Suprapubic skin (tissue), 3 donors: ENCODE data around the gene MED27.

Source experiments
- EP300 ChIP-seq: sonication (generic); formaldehyde crosslinking; IDR thresholded peaks from one replicate; pipeline ENCODE4 v1.6.1; 2017; ENCODE audit warnings: antibody characterized with exemption
- TF ChIP-seq, protein P1 (sequence below), 2 donors: fragments of 200-600 bp in 1 of 2; fragments of 450-650 bp in 1 of 2; sonication (generic) in 1 of 2; IDR thresholded peaks; one replicate each; pipeline ENCODE4 v1.5.1; 2016 to 2019; ENCODE audit warnings: antibody characterized with exemption in 2 of 2, mild to moderate bottlenecking in 1 of 2, moderate library complexity in 1 of 2

DNA sequence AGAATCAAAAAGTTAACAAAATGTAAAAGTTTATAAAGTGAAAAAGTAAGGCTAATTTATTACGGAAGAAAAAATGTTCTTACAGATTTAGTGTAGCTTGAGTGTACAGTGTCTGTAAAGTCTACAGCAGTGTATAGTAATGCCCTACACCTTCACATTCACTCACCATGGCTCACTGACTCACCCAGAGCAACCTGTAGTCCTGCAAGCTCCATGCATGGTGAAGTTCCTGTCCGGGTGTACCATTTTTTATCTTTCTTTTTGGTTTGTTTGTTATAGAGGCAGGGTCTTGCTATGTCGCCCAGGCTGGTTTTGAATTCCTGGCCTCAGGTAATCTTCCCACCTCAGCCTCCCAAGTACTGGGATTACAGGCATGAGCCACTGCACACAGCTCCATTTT lies 93.6 kb downstream of the MED27 start:
- TF ChIP-seq, protein P1, sequence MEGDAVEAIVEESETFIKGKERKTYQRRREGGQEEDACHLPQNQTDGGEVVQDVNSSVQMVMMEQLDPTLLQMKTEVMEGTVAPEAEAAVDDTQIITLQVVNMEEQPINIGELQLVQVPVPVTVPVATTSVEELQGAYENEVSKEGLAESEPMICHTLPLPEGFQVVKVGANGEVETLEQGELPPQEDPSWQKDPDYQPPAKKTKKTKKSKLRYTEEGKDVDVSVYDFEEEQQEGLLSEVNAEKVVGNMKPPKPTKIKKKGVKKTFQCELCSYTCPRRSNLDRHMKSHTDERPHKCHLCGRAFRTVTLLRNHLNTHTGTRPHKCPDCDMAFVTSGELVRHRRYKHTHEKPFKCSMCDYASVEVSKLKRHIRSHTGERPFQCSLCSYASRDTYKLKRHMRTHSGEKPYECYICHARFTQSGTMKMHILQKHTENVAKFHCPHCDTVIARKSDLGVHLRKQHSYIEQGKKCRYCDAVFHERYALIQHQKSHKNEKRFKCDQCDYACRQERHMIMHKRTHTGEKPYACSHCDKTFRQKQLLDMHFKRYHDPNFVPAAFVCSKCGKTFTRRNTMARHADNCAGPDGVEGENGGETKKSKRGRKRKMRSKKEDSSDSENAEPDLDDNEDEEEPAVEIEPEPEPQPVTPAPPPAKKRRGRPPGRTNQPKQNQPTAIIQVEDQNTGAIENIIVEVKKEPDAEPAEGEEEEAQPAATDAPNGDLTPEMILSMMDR (IDR thresholded peaks at IDR 0.05), result no peak
- no peak for TF ChIP-seq EP300
